HFFc6 (cell line): ENCODE measurements around the gene HNMT. TPM values are rescaled to one million over a fixed set of nuclear protein-coding genes. Genes with fewer than 3 reads are reported as not detected.

Experiments
- DNase-seq: peaks from one replicate; pipeline ENCODE4 v3.0.0-alpha.2; 2018
- H3K27ac Mint-ChIP-seq: 2 replicates; pipeline ENCODE4 v1.8.0; 2020; ENCODE audit warnings: mild to moderate bottlenecking, mixed read lengths
- H3K27me3 Mint-ChIP-seq: 2 replicates; pipeline ENCODE4 v1.8.0; 2021; ENCODE audit warnings: mild to moderate bottlenecking, moderate library complexity, mixed read lengths; ENCODE audit not compliant: insufficient read depth
- H3K36me3 Mint-ChIP-seq: 2 replicates; pipeline ENCODE4 v1.8.0; 2021; ENCODE audit warnings: low read depth, mixed read lengths
- H3K4me1 Mint-ChIP-seq: 2 replicates; pipeline ENCODE4 v1.8.0; 2020; ENCODE audit warnings: low read depth, mixed read lengths
- H3K4me3 Mint-ChIP-seq: 2 replicates; pipeline ENCODE4 v1.8.0; 2020; ENCODE audit warnings: mild to moderate bottlenecking, moderate library complexity, mixed read lengths
- H3K9me3 Mint-ChIP-seq: 2 replicates; pipeline ENCODE4 v1.8.0; 2020; ENCODE audit warnings: mild to moderate bottlenecking, mixed read lengths
- CTCF ChIP-seq: fragments of 200-600 bp; sonication (generic); IDR thresholded peaks from 2 replicates; pipeline ENCODE4 v1.5.0; 2021; ENCODE audit warnings: antibody characterized with exemption, mild to moderate bottlenecking
- total RNA-seq, 6 experiments: library from RNA; stranded (reverse); fragmentation: NEBNext Ultra II Directional; extraction: Animal tissue kit (Norgen Biotek cat#: 25700); gene quantifications; 2 replicates in 1 of 6; 3 replicates in 5 of 6; pipeline ENCODE4 v1.2.3, GENCODE V29; 2021

HNMT gene
- total RNA-seq, 6 experiments from 2014 or later: 0.36 to 1.2 (median 0.63) TPM

- no peak overlapping the region for H3K4me3 Mint-ChIP-seq
- no peaks in the 10 kb centered on the region for H3K36me3 Mint-ChIP-seq
- H3K27me3 Mint-ChIP-seq: no peaks in the 10 kb centered on the region; the same call in 1 of the 2 replicates
- no peaks in the 10 kb centered on the region for H3K4me1 Mint-ChIP-seq
- no peak for DNase-seq
- TF ChIP-seq CTCF: no peak
- no peak overlapping the region for H3K27ac Mint-ChIP-seq
- no peaks in the 10 kb centered on the region; the same call in 1 of the 2 replicates for H3K9me3 Mint-ChIP-seq
These were observed 49.4 kb downstream of the HNMT start for GRCh38 chr2:138013639-138014038.

GRCh38 chr2:138015494-138015893, 51.2 kb downstream of the HNMT start:
- no peak overlapping the region for H3K27ac Mint-ChIP-seq
- no peak overlapping the region for H3K4me3 Mint-ChIP-seq
- DNase-seq: no peak
- no peaks in the 10 kb centered on the region; the same call in 1 of the 2 replicates for H3K27me3 Mint-ChIP-seq
- no peaks in the 10 kb centered on the region; the same call in 1 of the 2 replicates for H3K9me3 Mint-ChIP-seq
- no peaks in the 10 kb centered on the region for H3K36me3 Mint-ChIP-seq
- no peak for TF ChIP-seq CTCF
- no peaks in the 10 kb centered on the region for H3K4me1 Mint-ChIP-seq

GRCh38 chr2:138016351-138017087, 52.2 kb downstream of the HNMT start:
- Mint-ChIP-seq H3K4me3 (no peak overlapping the region), H3K27ac (no peak overlapping the region), H3K36me3 (no peaks in the 10 kb centered on the region), H3K4me1 (no peaks in the 10 kb centered on the region), H3K27me3 (no peaks in the 10 kb centered on the region), H3K9me3 (no peaks in the 10 kb centered on the region; the same call in 1 of the 2 replicates)
- TF ChIP-seq CTCF: no peak
- DNase-seq: no peak

- no peaks in the 10 kb centered on the region for H3K36me3 Mint-ChIP-seq
- no peaks in the 10 kb centered on the region; the same call in 1 of the 2 replicates for H3K9me3 Mint-ChIP-seq
- H3K27me3 Mint-ChIP-seq: no peaks in the 10 kb centered on the region; the same call in 1 of the 2 replicates
- no peak overlapping the region for H3K4me3 Mint-ChIP-seq
- DNase-seq: no peak
- no peak for TF ChIP-seq CTCF
- no peaks in the 10 kb centered on the region for H3K4me1 Mint-ChIP-seq
- H3K27ac Mint-ChIP-seq: no peak overlapping the region
These were observed 53.6 kb downstream of the HNMT start for GRCh38 chr2:138017824-138018223.

- no peak for DNase-seq
These were observed 54.8 kb downstream of the HNMT start for GRCh38 chr2:138018866-138019688.

More at GRCh38 chr2:138018866-138019688, 54.8 kb downstream of the HNMT start:
- Mint-ChIP-seq H3K36me3 (no peaks in the 10 kb centered on the region), H3K4me1 (no peaks in the 10 kb centered on the region), H3K27me3 (no peaks in the 10 kb centered on the region; the same call in 1 of the 2 replicates), H3K9me3 (no peaks in the 10 kb centered on the region; the same call in 1 of the 2 replicates), H3K4me3 (no peak overlapping the region), H3K27ac (no peak overlapping the region)
- no peak for TF ChIP-seq CTCF
